LoVo (cell line): Measurements from ENCODE around the gene NDUFS7.

Source experiments
- DNase-seq: peaks from one replicate; pipeline ENCODE4 v3.0.0-alpha.2; 2016; ENCODE audit warnings: low spot score

The NDUFS7 gene

DNA sequence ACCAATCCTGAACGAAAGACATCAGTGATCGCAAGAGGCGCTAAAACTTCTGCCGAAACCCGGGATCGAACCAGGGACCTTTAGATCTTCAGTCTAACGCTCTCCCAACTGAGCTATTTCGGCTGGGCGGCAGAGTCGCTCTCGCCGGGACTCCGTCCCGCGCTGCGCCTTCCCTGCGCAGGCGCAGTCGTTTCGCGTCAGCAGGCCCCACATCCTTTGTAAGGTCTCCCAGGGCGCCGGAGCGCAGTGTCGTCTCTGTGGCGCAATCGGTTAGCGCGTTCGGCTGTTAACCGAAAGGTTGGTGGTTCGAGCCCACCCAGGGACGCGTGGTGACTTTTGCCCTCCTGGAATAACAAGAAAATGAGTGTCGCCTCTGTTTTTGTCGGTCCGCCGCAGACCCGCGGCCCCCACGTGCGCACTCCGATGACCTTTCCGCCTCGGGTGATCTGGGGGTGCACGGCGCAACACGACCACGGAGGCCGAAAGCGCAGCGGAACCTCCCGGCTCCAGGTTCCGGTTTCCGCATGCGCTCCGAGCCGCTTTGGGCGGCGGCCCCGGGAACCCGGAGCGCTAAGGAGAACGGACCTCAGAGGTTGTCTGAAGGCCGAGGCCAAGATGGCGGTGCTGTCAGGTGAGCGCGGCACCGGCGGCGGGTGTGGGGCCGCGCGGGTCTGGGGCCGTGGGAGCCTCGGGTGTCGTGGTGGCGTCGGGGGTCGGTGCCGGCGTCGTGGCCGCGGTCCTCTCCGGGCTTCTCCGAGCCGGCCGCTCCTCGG, at the start of gene NDUFS7:
TSS of gene NDUFS7 (plus strand) at position 596 of the 773 bp plus-strand sequence. CDS start at position 616, 20 bp downstream.
- peak; percentile 92 for DNase-seq

DNA sequence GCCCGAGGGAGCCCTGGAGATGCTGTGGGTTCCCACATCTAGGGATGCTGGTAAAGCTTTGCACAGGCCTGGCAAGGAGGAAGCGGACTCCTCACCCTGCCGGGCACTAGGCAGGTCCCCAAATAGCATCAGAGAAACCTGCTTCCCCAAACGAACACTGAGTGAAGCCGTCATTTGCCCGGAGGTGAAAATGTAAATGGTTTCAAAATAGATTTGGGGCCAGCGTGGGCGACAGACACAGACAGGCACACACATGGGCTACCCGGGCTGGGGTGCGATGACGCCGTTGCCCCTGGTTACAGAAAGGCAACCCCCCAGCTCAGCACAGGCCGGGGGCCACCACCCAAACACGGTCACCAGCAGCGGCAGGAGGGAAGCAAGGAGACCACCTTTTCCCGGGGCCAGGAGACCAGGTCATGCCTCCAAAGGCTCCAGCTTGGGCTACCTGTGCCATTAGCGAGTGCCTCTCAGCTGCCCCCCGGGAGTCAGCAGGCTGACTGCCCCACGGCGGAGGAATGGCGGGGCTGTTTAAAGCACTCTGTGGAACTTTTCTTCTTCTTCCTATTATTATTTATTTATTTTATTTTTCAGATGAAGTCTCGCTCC, 47.5 kb upstream of the NDUFS7 start:
- DNase-seq = no peak

DNA sequence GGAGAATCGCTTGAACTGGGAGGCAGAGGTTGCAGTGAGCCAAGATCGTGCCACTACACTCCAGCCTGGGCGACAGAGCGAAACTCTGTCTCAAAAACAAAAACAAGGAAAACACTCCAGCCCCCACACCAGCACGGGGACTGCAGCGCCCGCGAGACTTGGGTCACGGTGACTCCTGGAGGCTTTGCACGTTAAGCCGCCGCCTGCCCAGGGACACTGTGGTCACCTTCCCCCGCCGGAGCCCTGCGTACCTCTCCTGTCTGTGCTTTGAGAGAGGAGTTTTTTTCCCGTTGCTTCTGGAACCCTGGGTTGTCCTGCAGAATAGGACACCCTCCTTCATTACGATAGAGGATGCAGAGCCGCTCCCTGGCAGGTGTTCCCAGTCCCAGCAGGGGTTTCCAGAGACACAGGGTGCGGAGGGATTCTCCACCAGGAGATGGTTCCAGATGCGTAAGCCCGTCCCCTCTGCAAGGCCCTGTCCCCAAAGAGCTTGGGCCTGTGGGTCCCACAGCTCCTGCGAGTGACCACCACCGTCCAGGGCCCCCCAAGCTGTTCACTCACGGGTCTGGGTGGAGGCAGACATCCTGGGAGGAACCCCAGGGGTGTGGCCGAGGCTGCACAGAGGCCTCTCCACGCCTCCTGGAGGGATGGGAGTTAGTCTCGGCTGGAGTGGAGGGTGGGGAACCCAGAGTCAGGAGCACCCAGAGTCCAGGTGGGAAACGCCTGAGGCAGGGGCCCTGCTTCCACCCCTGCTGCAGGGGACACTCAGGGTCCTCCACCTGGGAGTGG, 42.8 kb upstream of the NDUFS7 start:
- no peak for DNase-seq

DNA sequence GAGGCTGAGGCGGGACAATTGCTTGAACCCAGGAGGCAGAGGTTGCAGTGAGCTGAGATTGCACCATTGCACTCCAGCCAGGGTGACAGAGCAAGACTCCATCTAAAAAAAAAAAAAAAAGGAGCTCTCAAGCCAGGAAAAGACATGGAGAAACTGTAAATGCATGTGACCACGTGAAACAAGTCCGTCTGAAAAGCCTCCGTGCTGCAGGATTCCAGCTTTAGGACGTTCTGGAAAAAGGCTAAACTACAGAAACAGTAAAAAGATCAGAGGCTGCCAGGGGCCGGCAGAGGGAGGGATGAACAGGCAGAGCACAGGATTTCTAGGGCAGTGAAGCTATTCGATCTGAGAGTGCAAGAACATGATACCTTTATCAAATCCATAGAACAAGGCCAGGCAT, 40.7 kb upstream of the NDUFS7 start:
- no peak for DNase-seq

DNA sequence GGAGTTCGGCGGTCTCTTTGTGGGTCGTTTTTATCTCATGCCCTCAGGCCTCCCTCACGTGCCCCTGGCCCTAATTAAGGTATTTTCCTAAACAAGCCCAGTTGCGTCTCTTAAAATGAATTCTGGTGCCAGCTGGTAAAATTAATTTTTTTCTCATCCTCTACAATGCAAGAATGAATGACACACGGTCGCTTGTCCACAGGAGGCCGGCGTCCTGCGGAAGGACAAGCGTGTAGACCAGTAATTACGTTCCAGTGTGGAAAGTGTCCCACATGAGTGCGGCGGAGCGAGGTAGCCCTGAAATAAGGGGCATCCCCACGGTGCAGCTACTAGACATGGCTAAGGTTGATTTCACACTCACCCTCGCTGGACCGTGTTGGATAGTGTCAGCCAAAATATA, 34.5 kb upstream of the NDUFS7 start:
- DNase-seq = no peak

DNA sequence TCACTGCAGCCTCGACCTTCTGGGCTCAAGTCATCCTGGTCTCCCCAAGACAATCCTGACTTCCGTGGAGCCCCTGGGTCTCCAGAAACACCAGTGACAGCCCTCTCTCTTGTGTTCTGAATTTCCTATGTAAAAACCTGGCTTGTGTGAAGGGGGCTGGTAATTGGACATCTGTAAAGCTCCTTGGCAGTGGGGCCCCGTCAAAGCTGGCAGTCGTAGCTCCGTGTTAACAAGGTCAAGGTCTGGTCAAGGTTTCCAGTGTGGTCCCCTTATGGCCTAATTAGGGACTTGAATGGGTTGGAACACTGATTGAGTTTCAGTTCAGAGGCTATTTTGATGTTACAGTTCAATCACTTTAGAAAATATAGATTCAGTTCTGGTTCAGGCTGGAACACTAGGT, 32.8 kb upstream of the NDUFS7 start:
- DNase-seq = no peak

DNA sequence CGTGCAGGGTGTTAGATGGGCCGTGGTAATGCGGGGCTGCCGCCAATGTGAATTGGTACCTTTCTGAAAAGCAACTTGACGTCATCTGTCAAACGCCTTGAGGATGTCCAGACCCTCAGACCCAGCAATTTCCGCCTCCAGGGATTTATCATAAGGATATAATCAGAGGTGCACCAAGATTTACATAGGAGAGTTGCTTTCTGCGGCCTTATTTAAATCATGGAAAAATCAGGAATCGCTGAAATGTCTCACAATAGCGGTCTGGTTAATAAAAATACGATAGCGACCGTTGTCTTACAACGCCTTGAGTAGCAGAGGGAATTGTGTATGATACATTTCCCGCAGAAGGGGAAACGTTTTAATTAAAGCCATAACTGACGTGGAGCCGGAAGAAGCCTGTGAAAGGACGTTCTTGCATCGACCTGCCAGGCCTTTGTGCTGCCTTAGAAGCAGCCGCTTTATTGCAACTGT, 32.3 kb upstream of the NDUFS7 start:
- DNase-seq = no peak

DNA sequence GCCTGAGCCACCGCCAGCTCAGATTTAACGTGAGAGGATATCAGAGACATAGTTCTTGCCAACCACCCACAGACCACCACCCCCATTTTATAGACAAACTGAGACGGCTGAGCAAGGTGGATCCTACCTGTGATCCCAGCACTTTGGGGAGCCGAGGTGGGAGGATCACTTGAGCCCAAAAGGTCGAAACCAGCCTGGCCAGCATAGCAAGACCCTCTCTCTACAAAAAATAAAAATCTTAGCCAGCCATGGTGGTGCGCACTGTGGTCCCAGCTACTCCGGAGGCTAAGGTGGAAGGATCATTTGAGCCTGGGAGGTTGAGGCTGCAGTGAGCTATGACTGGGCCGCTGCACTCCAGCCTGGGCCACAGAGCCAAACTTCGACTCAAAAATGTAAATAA, 30.6 kb upstream of the NDUFS7 start:
- DNase-seq = no peak

DNA sequence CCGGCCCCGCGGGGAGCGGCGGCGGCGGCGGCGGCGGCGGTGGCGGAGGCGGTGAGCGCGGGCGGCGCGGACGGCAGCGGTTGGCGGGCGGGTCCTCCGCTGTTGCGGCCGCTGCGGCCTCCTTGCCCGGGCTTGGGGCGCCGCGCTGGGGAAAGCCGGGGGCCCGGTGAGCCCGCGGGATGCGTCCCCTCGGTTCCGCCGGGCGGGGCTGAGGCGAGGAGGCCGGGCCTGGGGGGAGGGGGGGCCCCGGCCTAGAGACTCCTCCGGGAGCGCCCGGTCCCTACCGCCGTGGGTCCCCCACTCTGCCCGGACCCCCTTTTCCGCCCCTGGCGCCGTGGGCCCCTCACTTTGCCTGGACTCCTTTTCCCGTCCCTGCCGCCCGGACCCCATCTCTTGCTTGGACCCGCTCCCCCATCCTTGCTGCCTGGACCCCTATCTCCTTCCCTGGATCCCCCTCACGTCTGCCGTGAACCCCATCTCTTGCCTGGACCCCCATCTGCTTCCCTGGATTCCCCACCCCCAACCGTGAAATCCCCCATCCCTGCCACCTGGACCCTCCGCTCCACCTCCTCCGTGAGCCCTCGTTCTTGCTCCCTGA, 28.6 kb upstream of the NDUFS7 start:
- no peak for DNase-seq

DNA sequence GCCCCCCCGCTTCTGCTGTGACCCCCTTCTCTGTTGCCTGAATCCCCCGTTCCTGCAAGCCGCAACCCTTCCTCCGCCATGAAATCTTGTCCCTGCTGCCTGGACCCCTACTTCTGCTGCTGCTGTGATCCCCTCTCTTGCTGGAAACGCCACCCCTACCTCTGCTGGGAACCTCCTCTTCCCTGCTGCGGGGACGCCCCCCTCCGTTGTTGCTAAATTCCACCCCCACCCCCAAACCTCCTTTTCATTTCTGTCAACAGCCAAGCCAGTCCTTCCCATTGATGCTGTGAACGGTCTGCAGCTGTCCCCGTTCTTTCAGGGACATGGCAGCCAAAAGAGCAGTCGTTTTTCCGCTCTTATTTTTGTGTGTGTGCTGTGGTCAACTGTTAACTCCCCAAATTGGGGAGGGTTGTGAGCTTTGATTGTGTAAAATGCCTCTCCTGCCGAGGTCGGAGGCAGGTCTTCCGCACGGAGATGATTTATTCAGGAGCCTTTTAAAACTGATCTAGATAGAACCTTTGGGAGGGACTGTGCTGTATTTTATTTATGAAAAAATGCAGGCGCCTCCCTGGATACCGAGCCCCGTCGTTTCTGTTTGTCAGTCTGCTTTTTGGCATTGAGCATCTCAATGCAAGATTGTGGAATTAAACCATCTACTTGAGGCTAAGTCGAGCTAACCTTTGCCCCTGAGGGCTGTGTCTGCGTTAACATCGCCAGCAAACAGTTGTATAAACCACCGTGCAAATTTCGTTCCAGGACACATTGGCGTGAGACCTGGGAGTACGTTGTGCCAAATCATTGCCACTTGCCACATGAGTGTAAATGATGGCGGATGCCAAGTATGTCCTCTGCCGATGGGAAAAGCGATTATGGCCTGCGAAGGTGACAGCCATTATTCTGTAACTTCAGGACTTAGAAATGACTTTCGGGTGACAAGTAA, 27.9 kb upstream of the NDUFS7 start:
- no peak for DNase-seq

DNA sequence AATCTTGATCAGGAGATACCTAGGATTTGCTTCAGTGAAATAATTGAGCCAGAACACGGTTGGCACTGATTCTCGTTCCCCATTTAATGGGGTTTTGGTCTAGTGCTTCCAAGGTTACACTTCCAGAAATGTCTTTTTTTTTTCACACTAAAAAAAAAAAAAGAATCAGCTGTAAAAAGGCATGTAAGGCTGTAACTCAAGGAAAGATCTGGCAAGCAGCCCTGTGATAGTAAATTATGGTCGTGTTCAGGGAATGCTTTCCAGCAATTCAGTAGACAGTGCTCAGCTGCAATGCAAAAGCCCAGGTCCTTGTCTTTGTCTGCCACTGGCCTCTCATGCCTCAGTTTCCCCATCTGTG, 27.2 kb upstream of the NDUFS7 start:
- no peak for DNase-seq

DNA sequence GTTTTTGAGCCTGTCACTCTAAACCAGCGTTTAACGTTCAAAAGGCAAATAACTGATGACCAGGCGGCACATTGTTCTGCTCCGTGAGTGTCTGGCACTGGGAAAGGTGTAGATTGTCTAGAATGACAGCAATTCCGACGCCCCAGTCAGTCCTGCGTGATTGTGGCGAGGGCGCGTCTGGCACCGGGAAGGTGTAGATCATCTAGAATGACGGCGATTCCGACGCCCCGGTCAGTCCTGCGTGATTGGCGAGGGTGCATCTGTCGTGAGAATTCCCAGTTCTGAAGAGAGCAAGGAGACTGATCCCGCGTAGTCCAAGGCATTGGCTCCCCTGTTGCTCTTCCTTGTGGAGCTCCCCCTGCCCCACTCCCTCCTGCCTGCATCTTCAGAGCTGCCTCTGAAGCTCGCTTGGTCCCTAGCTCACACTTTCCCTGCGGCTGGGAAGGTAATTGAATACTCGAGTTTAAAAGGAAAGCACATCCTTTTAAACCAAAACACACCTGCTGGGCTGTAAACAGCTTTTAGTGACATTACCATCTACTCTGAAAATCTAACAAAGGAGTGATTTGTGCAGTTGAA, 26.1 kb upstream of the NDUFS7 start:
- no peak for DNase-seq

DNA sequence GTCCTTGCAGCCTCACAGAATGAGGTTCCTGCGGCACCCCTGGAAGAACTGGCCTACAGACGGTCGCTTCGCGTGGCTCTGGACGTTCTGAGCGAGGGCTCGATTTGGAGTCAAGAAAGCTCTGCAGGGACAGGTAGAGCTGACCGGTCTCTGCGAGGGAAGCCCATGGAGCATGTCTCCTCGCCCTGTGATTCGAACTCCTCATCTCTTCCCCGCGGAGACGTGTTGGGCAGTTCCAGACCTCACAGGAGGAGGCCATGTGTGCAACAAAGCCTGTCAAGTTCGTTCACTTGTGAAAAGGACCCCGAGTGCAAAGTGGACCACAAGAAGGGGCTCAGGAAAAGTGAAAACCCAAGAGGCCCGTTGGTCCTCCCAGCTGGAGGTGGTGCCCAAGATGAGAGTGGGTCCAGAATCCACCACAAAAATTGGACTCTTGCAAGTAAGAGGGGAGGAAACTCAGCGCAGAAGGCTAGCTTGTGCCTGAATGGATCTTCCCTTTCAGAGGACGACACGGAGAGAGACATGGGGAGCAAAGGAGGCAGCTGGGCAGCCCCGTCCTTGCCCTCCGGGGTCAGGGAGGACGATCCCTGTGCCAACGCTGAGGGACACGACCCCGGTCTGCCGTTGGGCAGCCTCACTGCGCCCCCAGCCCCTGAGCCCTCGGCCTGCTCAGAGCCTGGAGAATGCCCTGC, 23.4 kb upstream of the NDUFS7 start:
- DNase-seq = no peak

DNA sequence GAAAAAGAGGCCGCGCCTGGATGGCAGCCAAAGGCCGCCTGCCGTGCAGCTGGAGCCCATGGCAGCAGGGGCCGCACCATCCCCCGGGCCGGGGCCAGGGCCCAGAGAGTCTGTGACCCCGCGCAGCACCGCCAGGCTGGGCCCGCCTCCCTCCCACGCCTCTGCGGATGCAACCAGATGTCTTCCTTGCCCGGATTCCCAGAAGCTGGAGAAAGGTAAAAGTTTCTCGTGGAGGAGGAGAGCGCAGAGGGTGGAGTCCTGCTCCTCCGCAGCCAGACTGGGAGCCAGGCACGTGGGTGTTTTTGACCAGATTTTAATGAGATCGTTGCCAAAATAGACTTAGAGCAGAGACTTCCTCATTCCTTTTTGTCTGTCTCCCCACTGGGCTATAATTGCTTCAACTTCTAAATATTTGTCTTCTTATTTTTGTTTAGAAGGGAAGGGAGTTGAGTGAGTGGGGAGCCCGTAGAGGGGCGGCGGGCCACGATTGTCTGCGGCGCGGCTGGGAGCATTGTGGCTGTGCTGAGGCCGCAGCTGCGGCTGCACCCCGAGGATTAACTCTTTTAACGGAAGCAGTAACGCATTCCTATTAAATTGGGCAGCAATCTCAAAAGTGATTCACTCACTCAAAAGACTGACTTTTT, 22.8 kb upstream of the NDUFS7 start:
- DNase-seq = no peak

DNA sequence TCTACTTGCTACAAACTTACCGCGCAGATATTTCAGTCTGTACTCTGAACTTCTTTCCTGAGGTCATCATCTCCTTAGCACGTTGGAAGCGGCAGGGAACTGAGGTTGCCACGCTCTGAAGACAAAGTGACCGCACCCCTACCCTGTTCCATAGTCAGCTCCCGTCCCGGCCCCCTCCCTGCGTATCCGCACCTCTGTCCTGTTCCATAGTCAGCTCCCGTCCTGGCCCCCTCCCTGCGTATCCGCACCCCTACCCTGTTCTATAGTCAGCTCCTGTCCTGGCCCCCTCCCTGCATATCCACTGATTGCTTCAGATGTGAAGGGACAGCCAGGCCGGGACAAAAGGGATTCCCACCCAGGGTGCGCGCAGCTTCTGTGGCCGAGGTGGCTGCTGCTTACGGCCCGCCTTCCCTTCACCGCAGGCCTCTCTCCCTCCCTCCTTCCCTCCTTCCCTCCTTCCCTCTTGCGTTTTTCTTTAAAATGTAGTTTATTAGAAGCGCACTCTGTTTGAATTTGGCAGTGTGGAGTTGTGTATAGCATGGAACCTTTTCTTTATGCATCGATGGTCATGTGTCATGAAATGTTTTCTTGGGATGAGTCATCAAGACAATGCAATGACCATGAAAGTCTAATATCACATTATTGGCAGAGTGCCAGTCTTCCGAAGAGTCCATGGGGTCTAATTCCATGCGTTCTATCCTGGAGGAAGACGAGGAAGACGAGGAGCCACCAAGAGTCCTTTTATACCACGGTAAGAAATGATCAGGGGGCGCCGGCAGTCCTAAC, 21.9 kb upstream of the NDUFS7 start:
- DNase-seq = no peak

DNA sequence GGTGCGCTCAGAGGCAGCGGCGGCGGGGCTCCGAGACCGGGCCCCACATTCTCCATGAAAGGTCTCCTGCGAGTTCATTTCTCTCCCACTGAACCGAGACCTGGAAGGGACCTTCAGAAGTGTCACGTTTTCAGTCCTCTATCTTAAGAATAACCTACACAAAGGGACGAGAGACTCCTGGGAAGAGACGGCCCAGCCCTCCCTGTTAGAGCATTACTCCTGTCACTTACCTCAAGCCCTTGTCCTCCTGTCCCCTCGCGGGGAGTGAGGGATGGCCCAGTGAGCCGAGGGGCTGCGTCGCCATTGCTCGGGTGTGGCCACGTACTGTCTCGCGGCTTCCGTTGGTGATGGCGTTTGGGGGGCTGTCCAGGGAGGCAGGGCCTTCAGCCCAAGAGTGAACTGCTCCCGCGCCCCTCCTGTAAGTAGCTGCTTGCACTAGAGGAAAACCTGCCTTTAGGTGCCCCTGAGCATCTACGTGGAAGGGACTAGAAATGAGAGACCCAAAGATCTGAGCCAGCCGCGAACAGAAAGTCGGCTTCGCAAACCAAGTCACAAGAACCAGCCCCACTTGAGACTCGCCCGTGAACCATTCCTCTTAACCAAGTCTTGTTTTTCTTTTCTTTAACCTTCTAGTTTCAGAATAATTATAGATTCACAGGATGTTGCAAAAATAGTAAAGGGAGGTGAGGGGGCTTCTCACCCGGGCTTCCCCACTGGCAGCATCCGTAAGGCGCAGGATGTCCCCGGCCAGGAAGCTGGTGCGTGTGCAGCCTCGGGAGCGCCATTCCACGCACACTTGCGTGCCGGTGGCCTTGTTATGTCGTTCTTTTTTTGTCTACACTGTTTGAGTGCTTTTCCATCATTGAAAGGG, 21.1 kb upstream of the NDUFS7 start:
- DNase-seq = no peak

DNA sequence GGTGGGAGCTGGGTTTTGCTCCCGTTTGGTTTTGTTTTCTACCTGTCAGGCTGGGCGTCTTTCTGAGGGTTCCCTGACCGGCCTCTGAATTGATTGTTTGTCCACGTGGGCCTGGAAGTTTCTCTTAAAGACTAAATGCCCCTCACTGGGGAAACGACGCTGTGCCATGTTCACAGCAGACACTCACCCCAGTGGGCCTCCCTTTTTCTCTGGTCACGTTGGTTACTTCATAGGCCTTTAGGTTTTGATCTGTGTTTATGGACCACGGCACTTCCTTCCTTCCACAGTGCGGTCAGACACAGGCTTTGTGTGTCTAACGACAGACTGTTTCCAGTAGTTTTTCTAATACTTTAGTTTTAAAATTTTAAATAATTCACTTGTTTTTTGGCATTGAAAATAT, 20.1 kb upstream of the NDUFS7 start:
- no peak for DNase-seq

DNA sequence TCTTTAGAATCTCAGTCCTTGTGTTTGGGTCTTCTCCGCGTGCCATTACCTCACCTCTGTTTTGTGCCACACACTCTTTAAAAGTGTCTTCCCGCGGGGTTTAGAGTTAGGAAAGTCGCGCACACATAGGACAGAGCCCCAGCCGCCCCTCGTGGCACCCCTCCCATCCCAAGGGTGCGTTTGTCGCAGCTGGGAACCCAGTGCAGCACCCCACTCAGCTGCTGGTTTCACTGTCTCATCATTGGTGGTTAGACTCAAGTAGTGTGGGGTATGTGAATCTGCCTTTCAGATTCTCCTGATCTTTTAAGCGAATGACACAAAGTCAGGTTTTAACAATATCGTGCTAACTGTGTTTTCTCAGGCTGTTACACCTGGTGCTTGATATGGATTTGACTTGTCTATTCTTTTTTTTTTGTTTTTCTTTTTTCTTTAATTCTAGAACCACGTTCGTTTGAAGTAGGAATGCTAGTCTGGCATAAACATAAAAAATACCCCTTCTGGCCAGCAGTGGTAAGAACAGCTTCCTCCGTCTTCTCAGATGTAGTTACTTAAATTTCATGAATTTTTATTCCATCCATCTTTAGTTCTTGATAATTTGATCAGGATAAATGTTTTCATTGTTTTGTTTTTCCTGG, 19.5 kb upstream of the NDUFS7 start:
- DNase-seq = no peak
